Right ventricle myocardium superior (tissue), 1 donor: ENCODE results near the gene BRD1. TPM values are rescaled to one million over a fixed set of nuclear protein-coding genes. Genes with fewer than 3 reads are reported as not detected.

Source experiments
- ATAC-seq: fragments of 200-7000 bp; cut with Tn5 transposase; one replicate; pipeline ENCODE4 v1.9.1; 2020; ENCODE audit warnings: mild to moderate bottlenecking; ENCODE audit not compliant: poor library complexity
- DNase-seq: peaks from one replicate; pipeline ENCODE4 v3.0.0-alpha.2; 2020
- intact Hi-C: fragments of 100-400 bp; cut with DNase I; formaldehyde crosslinking; loops from one replicate; pipeline ENCODE4 v1.11.2; 2022
- total RNA-seq: library from RNA; stranded (reverse); fragmentation: NEBNext Ultra II Directional; extraction: Animal tissue kit (Norgen Biotek cat#: 25700); gene quantifications from one replicate; pipeline ENCODE4 v1.2.1, GENCODE V29; 2021
- donor health status: DM: no; HTN: yes; CAD: no; lungs with severe emphysema.

Gene BRD1
- total RNA-seq, 1 donor from 2014 or later, result 15.9 TPM

GRCh38 chr22:49749885-49750510 lies 77.7 kb downstream of the BRD1 start:
- ATAC-seq (no peak), DNase-seq (no peak)
- intact Hi-C loops, result no loop called here

GRCh38 chr22:49749227-49749626 lies 78.4 kb downstream of the BRD1 start:
- intact Hi-C loops, result no loop called here
- ATAC-seq (no peak), DNase-seq (no peak)

- intact Hi-C loops, result no loop called here
- no peak for ATAC-seq
- DNase-seq, result no peak
These were observed 79.2 kb downstream of the BRD1 start for GRCh38 chr22:49748514-49748913.

GRCh38 chr22:49747716-49748115 lies 80.0 kb downstream of the BRD1 start:
- no peak for ATAC-seq
- DNase-seq, result no peak
- intact Hi-C loops, result no loop called here

GRCh38 chr22:49747130-49747529 lies 80.5 kb downstream of the BRD1 start:
- DNase-seq, result no peak
- no peak for ATAC-seq
- intact Hi-C loops, result no loop called here

GRCh38 chr22:49746065-49746464 lies 81.6 kb downstream of the BRD1 start:
- ATAC-seq (no peak), DNase-seq (no peak)
- intact Hi-C loops, result no loop called here

GRCh38 chr22:49740242-49740641 lies 87.4 kb downstream of the BRD1 start:
- DNase-seq (no peak), ATAC-seq (no peak)
- intact Hi-C loops, result no loop called here

- intact Hi-C loops, result no loop called here
- DNase-seq (no peak), ATAC-seq (no peak)
These were observed 88.5 kb downstream of the BRD1 start for GRCh38 chr22:49739138-49739537.

GRCh38 chr22:49738566-49738965 lies 89.1 kb downstream of the BRD1 start:
- DNase-seq (no peak), ATAC-seq (no peak)
- intact Hi-C loops, result no loop called here

GRCh38 chr22:49738006-49738405 lies 89.7 kb downstream of the BRD1 start:
- no peak for DNase-seq
- ATAC-seq, result no peak
- intact Hi-C loops, result no loop called here

GRCh38 chr22:49737101-49737551 lies 90.5 kb downstream of the BRD1 start:
- ATAC-seq (no peak), DNase-seq (no peak)
- intact Hi-C loops, result no loop called here

GRCh38 chr22:49736538-49736937 lies 91.1 kb downstream of the BRD1 start:
- ATAC-seq (no peak), DNase-seq (no peak)
- intact Hi-C loops, result no loop called here

GRCh38 chr22:49735901-49736421 lies 91.7 kb downstream of the BRD1 start:
- no peak for ATAC-seq
- DNase-seq, result no peak
- intact Hi-C loops, result no loop called here

- ATAC-seq (no peak), DNase-seq (no peak)
- intact Hi-C loops, result no loop called here
These were observed 92.2 kb downstream of the BRD1 start for GRCh38 chr22:49735411-49735900.

- no peak for DNase-seq
- intact Hi-C loops, result no loop called here
- no peak for ATAC-seq
These were observed 92.8 kb downstream of the BRD1 start for GRCh38 chr22:49734882-49735281.

- no peak for DNase-seq
- intact Hi-C loops, result no loop called here
These were observed 93.3 kb downstream of the BRD1 start for GRCh38 chr22:49734390-49734789.

GRCh38 chr22:49733631-49734030 lies 94.0 kb downstream of the BRD1 start:
- ATAC-seq (no peak), DNase-seq (no peak)
- intact Hi-C loops, result no loop called here

More at GRCh38 chr22:49734390-49734789, 93.3 kb downstream of the BRD1 start:
- ATAC-seq, result no peak

- DNase-seq (no peak), ATAC-seq (no peak)
- intact Hi-C loops, result no loop called here
These were observed 97.0 kb downstream of the BRD1 start for GRCh38 chr22:49730656-49731055.

- ATAC-seq, result no peak
- no peak for DNase-seq
- intact Hi-C loops, result no loop called here
These were observed 99.0 kb downstream of the BRD1 start for GRCh38 chr22:49728570-49729271.

- intact Hi-C loops, result no loop called here
- DNase-seq (no peak), ATAC-seq (no peak)
These were observed 99.6 kb downstream of the BRD1 start for GRCh38 chr22:49727881-49728569.
